ENCODE measurements around the gene ZFAND6. TPM values are rescaled to one million over a fixed set of nuclear protein-coding genes. Genes with fewer than 3 reads are reported as not detected.

The ZFAND6 gene
- total RNA-seq, 2 experiments from 2014 or later = 86.2 to 122 TPM

- intact Hi-C loops (cut with micrococcal nuclease; ENCODE audit: unreplicated experiment) = no loop called here
- Histone ChIP-seq H3K9me3 (ENCODE audit: low read length) (no peaks in the 10 kb centered on the region), H3K27ac (ENCODE audit: low read depth, low read length, poor library complexity, severe bottlenecking) (no peak overlapping the region), H3K4me3 (ENCODE audit: low read depth, low read length, poor library complexity, severe bottlenecking) (no peak overlapping the region), H3K9me2 (ENCODE audit: insufficient read depth, low read length) (no peaks in the 10 kb centered on the region), H3K4me2 (ENCODE audit: low read length) (no peak overlapping the region), H3K79me2 (ENCODE audit: insufficient read depth, low read depth, low read length) (no peaks in the 10 kb centered on the region), H2AFZ (ENCODE audit: low read length) (no peak overlapping the region), H4K20me1 (ENCODE audit: insufficient read depth, low read length) (no peaks in the 10 kb centered on the region), H3K36me3 (ENCODE audit: insufficient read depth, low read length) (peaks cover 70% of the 10 kb centered on the region), H3K4me1 (ENCODE audit: insufficient read depth, low read length, poor library complexity, severe bottlenecking) (no peaks in the 10 kb centered on the region)
- ChIA-PET POLR2A (no interaction called here), CTCF (ENCODE audit: unreplicated experiment) (no interaction called here)
- BruUV-seq (replicated peaks) = no TSS peak
- DNase-seq (ENCODE audit: low spot score) = no peak
- TF ChIP-seq CTCF (conservative IDR thresholded peaks at IDR 0.05; ENCODE audit: low read length) = no peak
- TF ChIP-seq EZH2phosphoT487 (IDR thresholded peaks at IDR 0.05; ENCODE audit: borderline replicate concordance, low read depth, low read length) = no peak
Observed at GRCh38 chr15:80132382-80132781, 72.9 kb downstream of the ZFAND6 start.

- TF ChIP-seq EZH2phosphoT487 (IDR thresholded peaks at IDR 0.05; ENCODE audit: borderline replicate concordance, low read depth, low read length) (no peak), CTCF (conservative IDR thresholded peaks at IDR 0.05; ENCODE audit: low read length) (no peak)
- no TSS peak for BruUV-seq (replicated peaks)
- CTCF ChIA-PET (ENCODE audit: unreplicated experiment) = no interaction called here
Observed at GRCh38 chr15:80136854-80137253, 77.4 kb downstream of the ZFAND6 start.

GRCh38 chr15:80138961-80139360 is 79.5 kb downstream of the ZFAND6 start:
- ChIA-PET CTCF (ENCODE audit: unreplicated experiment) (interaction anchor here (1.1 kb wide), 1 partner anchor 121 kb away, joined by 3 read pairs; no protein-coding TSS in a partner anchor), POLR2A (interaction anchor here (0.6 to 0.7 kb wide), 2 partner anchors 13 to 284 kb away, joined by 3 to 4 read pairs; no protein-coding TSS in a partner anchor)
- no peak for DNase-seq (ENCODE audit: low spot score)
- Histone ChIP-seq H3K4me2 (ENCODE audit: low read length) (no peak overlapping the region), H3K9me2 (ENCODE audit: insufficient read depth, low read length) (no peaks in the 10 kb centered on the region), H3K36me3 (ENCODE audit: insufficient read depth, low read length) (peaks cover 37% of the 10 kb centered on the region; the same call in 1 of the 2 replicates), H3K79me2 (ENCODE audit: insufficient read depth, low read depth, low read length) (no peaks in the 10 kb centered on the region), H3K27ac (ENCODE audit: low read depth, low read length, poor library complexity, severe bottlenecking) (no peak overlapping the region), H4K20me1 (ENCODE audit: insufficient read depth, low read length) (no peaks in the 10 kb centered on the region), H3K4me3 (ENCODE audit: low read depth, low read length, poor library complexity, severe bottlenecking) (no peak overlapping the region), H3K4me1 (ENCODE audit: insufficient read depth, low read length, poor library complexity, severe bottlenecking) (no peaks in the 10 kb centered on the region), H3K9me3 (ENCODE audit: low read length) (no peaks in the 10 kb centered on the region), H2AFZ (ENCODE audit: low read length) (no peak overlapping the region)
- no TSS peak for BruUV-seq (replicated peaks)
- intact Hi-C loops (cut with micrococcal nuclease; ENCODE audit: unreplicated experiment) = no loop called here
- TF ChIP-seq EZH2phosphoT487 (IDR thresholded peaks at IDR 0.05; ENCODE audit: borderline replicate concordance, low read depth, low read length) (no peak), CTCF (conservative IDR thresholded peaks at IDR 0.05; ENCODE audit: low read length) (no peak)

More at GRCh38 chr15:80136854-80137253, 77.4 kb downstream of the ZFAND6 start:
- Histone ChIP-seq H3K27ac (ENCODE audit: low read depth, low read length, poor library complexity, severe bottlenecking) (no peak overlapping the region), H3K9me2 (ENCODE audit: insufficient read depth, low read length) (no peaks in the 10 kb centered on the region), H3K36me3 (ENCODE audit: insufficient read depth, low read length) (peaks cover 53% of the 10 kb centered on the region), H4K20me1 (ENCODE audit: insufficient read depth, low read length) (no peaks in the 10 kb centered on the region), H3K79me2 (ENCODE audit: insufficient read depth, low read depth, low read length) (no peaks in the 10 kb centered on the region), H2AFZ (ENCODE audit: low read length) (no peak overlapping the region), H3K9me3 (ENCODE audit: low read length) (no peaks in the 10 kb centered on the region), H3K4me2 (ENCODE audit: low read length) (no peak overlapping the region), H3K4me3 (ENCODE audit: low read depth, low read length, poor library complexity, severe bottlenecking) (no peak overlapping the region), H3K4me1 (ENCODE audit: insufficient read depth, low read length, poor library complexity, severe bottlenecking) (no peaks in the 10 kb centered on the region)
- DNase-seq (ENCODE audit: low spot score) = no peak
- intact Hi-C loops (cut with micrococcal nuclease; ENCODE audit: unreplicated experiment) = no loop called here
- POLR2A ChIA-PET = interaction anchor here (0.6 to 1.3 kb wide), 4 partner anchors 16 to 446 kb away, joined by 3 read pairs; no protein-coding TSS in a partner anchor

Data from OCI-LY7 (cell line).